Measurements from ENCODE around the gene PRSS33. TPM values are rescaled to one million over a fixed set of nuclear protein-coding genes. Genes with fewer than 3 reads are reported as not detected.

Gene PRSS33
- total and polyA plus RNA-seq, 5 donors: not detected

GRCh38 chr16:2752850-2753732, 34.3 kb downstream of the PRSS33 start:
- Histone ChIP-seq H3K27ac (ENCODE audit: low read length) (peak overlapping the region; percentile 98), H3K9me3 (ENCODE audit: control insufficient read depth, low read length) (no peaks in the 10 kb centered on the region), H3K4me3 (ENCODE audit: low read length) (peak overlapping the region; percentile 90), H3K4me1 (ENCODE audit: control insufficient read depth, insufficient read depth, low read length) (peaks cover 20% of the 10 kb centered on the region), H3K27me3 (ENCODE audit: control insufficient read depth, insufficient read depth) (no peaks in the 10 kb centered on the region)
- peak; percentile 86 to 96 (median 94) for DNase-seq
- intact Hi-C loops (cut with DNase I): no loop called here
- peak; percentile 79 to 87 for ATAC-seq
- WGBS: under 1% methylated on average over 80 of the region's 82 CpGs

- under 1% methylated on average over 99 of the region's 99 CpGs for WGBS
- Histone ChIP-seq H3K9me3 (ENCODE audit: control insufficient read depth, low read length) (no peaks in the 10 kb centered on the region), H3K4me1 (ENCODE audit: control insufficient read depth, insufficient read depth, low read length) (peaks cover 17% of the 10 kb centered on the region), H3K27ac (ENCODE audit: low read length) (peak within 1 kb of the TSS; percentile 98), H3K4me3 (ENCODE audit: low read length) (peak within 1 kb of the TSS; percentile 90), H3K27me3 (ENCODE audit: control insufficient read depth, insufficient read depth) (no peaks in the 10 kb centered on the region)
- ATAC-seq (peak; percentile 94 to 96), DNase-seq (peak; percentile 96 to 98 (median 98))
- intact Hi-C loops (cut with DNase I): no loop called here
Observed at GRCh38 chr16:2752035-2752849, 35.1 kb downstream of the PRSS33 start, which contains the start of gene SRRM2. SRRM2 (plus strand) TSS chr16:2752638; CDS start chr16:2756365, 3,727 bp downstream.

GRCh38 chr16:2751577-2752034, 35.8 kb downstream of the PRSS33 start:
- Histone ChIP-seq H3K27ac (ENCODE audit: low read length) (peak overlapping the region; percentile 98), H3K4me3 (ENCODE audit: low read length) (peak overlapping the region; percentile 90)
- intact Hi-C loops (cut with DNase I): no loop called here

DNA sequence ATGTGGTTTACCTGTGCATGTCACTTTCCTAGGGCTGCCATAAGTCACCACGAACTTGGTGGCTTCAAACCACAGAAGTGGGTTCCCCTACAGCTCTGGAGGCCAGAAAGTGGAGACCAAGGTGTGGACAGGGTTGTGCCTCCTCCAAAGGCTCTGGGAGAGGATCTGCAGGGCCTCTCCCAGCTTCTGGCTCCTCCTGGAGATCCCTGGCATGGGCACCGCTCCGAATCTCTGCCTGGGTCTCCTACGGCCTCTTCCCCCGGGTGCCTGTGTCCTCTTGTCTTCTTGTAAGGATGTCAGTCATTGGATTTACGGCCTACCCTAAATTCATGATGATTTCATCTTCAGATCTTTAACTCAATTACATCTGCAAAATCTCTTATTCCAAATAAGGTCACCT, 37.4 kb downstream of the PRSS33 start:
- H3K4me3 ChIP-seq (ENCODE audit: low read length): no peak overlapping the region
- no peaks in the 10 kb centered on the region for H3K9me3 ChIP-seq (ENCODE audit: control insufficient read depth, low read length)
- no peaks in the 10 kb centered on the region for H3K27me3 ChIP-seq (ENCODE audit: control insufficient read depth, insufficient read depth)
- peaks cover 7% of the 10 kb centered on the region for H3K4me1 ChIP-seq (ENCODE audit: control insufficient read depth, insufficient read depth, low read length)
- H3K27ac ChIP-seq (ENCODE audit: low read length): no peak overlapping the region
- DNase-seq: no peak
- intact Hi-C loops (cut with DNase I): no loop called here
- ATAC-seq: no peak
- WGBS: 96% methylated on average over 6 of the region's 6 CpGs

More at GRCh38 chr16:2751577-2752034, 35.8 kb downstream of the PRSS33 start:
- Histone ChIP-seq H3K4me1 (ENCODE audit: control insufficient read depth, insufficient read depth, low read length) (peaks cover 16% of the 10 kb centered on the region), H3K27me3 (ENCODE audit: control insufficient read depth, insufficient read depth) (no peaks in the 10 kb centered on the region), H3K9me3 (ENCODE audit: control insufficient read depth, low read length) (no peaks in the 10 kb centered on the region)
- WGBS: 52% methylated on average over 23 of the region's 23 CpGs
- peak; percentile 37 to 79 (median 73) for DNase-seq
- no peak for ATAC-seq

- ATAC-seq: no peak
- Histone ChIP-seq H3K9me3 (ENCODE audit: control insufficient read depth, low read length) (no peaks in the 10 kb centered on the region), H3K4me1 (ENCODE audit: control insufficient read depth, insufficient read depth, low read length) (peaks cover 4% of the 10 kb centered on the region), H3K27me3 (ENCODE audit: control insufficient read depth, insufficient read depth) (no peaks in the 10 kb centered on the region), H3K4me3 (ENCODE audit: low read length) (no peak overlapping the region), H3K27ac (ENCODE audit: low read length) (no peak overlapping the region)
- DNase-seq: no peak
- 93% methylated on average over 5 of the region's 5 CpGs for WGBS
- intact Hi-C loops (cut with DNase I): no loop called here
Observed at GRCh38 chr16:2749476-2749875, 37.9 kb downstream of the PRSS33 start.

DNA sequence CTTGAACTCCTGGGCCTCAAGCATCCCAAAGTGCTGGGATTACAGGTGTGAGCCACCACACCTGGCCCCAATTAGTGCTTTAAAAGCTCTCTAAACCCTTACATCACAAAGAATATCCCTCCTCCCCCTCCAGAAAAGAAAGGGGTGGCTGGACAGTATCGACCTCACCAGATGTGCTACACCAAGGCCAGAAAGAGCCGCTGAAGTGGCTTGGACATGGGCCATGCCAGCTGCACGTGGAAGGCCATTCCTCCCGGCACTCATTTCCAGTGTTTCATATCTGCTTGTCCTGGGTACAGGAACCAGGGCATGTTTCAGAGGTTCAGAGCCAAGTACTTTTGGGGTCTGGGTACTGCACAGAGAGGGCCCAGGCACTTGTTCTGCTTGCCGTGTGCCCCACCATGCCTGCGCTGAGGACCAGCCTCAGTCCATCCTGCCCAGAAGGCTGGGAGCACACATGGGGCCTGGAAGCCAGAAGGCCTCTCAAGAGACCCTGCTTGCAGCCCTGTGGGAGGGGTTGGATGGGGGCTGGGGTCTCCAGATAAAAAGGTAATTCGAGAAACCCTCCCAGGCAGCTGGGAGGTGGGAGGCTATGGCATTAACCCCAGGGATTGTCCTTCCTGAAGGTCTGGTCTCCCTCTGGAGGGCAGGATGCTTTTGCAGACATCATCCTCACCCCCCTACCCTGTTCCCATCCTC, 38.5 kb downstream of the PRSS33 start:
- no peaks in the 10 kb centered on the region for H3K27me3 ChIP-seq (ENCODE audit: control insufficient read depth, insufficient read depth)
- WGBS: 84% methylated on average over 7 of the region's 7 CpGs
- DNase-seq (no peak), ATAC-seq (no peak)
- no peak overlapping the region for H3K27ac ChIP-seq (ENCODE audit: low read length)
- no peaks in the 10 kb centered on the region for H3K9me3 ChIP-seq (ENCODE audit: control insufficient read depth, low read length)
- H3K4me3 ChIP-seq (ENCODE audit: low read length): no peak overlapping the region
- intact Hi-C loops (cut with DNase I): no loop called here
- peaks cover 3% of the 10 kb centered on the region for H3K4me1 ChIP-seq (ENCODE audit: control insufficient read depth, insufficient read depth, low read length)

GRCh38 chr16:2745961-2746360, 41.4 kb downstream of the PRSS33 start:
- no peak for DNase-seq
- no peaks in the 10 kb centered on the region for H3K4me1 ChIP-seq (ENCODE audit: control insufficient read depth, insufficient read depth, low read length)

GRCh38 chr16:2745116-2745890, 42.1 kb downstream of the PRSS33 start:
- no peaks in the 10 kb centered on the region for H3K4me1 ChIP-seq (ENCODE audit: control insufficient read depth, insufficient read depth, low read length)
- 70% methylated on average over 15 of the region's 15 CpGs for WGBS
- no peak for DNase-seq
- no peak for ATAC-seq
- no peak overlapping the region for H3K27ac ChIP-seq (ENCODE audit: low read length)
- no peaks in the 10 kb centered on the region for H3K9me3 ChIP-seq (ENCODE audit: control insufficient read depth, low read length)
- intact Hi-C loops (cut with DNase I): no loop called here
- no peaks in the 10 kb centered on the region for H3K27me3 ChIP-seq (ENCODE audit: control insufficient read depth, insufficient read depth)
- H3K4me3 ChIP-seq (ENCODE audit: low read length): no peak overlapping the region

More at GRCh38 chr16:2745961-2746360, 41.4 kb downstream of the PRSS33 start:
- Histone ChIP-seq H3K9me3 (ENCODE audit: control insufficient read depth, low read length) (no peaks in the 10 kb centered on the region), H3K27ac (ENCODE audit: low read length) (no peak overlapping the region), H3K4me3 (ENCODE audit: low read length) (no peak overlapping the region), H3K27me3 (ENCODE audit: control insufficient read depth, insufficient read depth) (no peaks in the 10 kb centered on the region)
- ATAC-seq: no peak
- WGBS: 79% methylated on average over 9 of the region's 9 CpGs
- intact Hi-C loops (cut with DNase I): no loop called here

GRCh38 chr16:2744711-2745110, 42.6 kb downstream of the PRSS33 start:
- Histone ChIP-seq H3K27ac (ENCODE audit: low read length) (no peak overlapping the region), H3K9me3 (ENCODE audit: control insufficient read depth, low read length) (no peaks in the 10 kb centered on the region), H3K4me1 (ENCODE audit: control insufficient read depth, insufficient read depth, low read length) (no peaks in the 10 kb centered on the region), H3K27me3 (ENCODE audit: control insufficient read depth, insufficient read depth) (no peaks in the 10 kb centered on the region), H3K4me3 (ENCODE audit: low read length) (no peak overlapping the region)
- no peak for DNase-seq
- intact Hi-C loops (cut with DNase I): no loop called here
- 88% methylated on average over 6 of the region's 6 CpGs for WGBS
- no peak for ATAC-seq
